GM23248 (cell line): ENCODE results near the gene PRKAR1A.

Source experiments
- EZH2 ChIP-seq: fragments of 200-600 bp; sonication (generic); IDR thresholded peaks from 2 replicates; pipeline ENCODE4 v1.6.1; 2018; ENCODE audit warnings: antibody characterized with exemption, mild to moderate bottlenecking; ENCODE audit not compliant: insufficient read depth, poor library complexity, severe bottlenecking
- EZH2phosphoT487 ChIP-seq: fragments of 200-600 bp; sonication (generic); IDR thresholded peaks from 2 replicates; pipeline ENCODE4 v1.6.1; 2018; ENCODE audit warnings: antibody characterized with exemption, moderate library complexity, mild to moderate bottlenecking, low read depth; ENCODE audit not compliant: insufficient read depth

GRCh38 chr17:68499587-68499986 is 12.6 kb upstream of the PRKAR1A start:
- TF ChIP-seq EZH2 (no peak), EZH2phosphoT487 (no peak)
